ENCODE results near the gene SMIM20. TPM values are rescaled to one million over a fixed set of nuclear protein-coding genes. Genes with fewer than 3 reads are reported as not detected.

The SMIM20 gene
- total RNA-seq, 4 donors from 2014 or later: 26.5 to 44.2 (median 34.8) TPM

DNA sequence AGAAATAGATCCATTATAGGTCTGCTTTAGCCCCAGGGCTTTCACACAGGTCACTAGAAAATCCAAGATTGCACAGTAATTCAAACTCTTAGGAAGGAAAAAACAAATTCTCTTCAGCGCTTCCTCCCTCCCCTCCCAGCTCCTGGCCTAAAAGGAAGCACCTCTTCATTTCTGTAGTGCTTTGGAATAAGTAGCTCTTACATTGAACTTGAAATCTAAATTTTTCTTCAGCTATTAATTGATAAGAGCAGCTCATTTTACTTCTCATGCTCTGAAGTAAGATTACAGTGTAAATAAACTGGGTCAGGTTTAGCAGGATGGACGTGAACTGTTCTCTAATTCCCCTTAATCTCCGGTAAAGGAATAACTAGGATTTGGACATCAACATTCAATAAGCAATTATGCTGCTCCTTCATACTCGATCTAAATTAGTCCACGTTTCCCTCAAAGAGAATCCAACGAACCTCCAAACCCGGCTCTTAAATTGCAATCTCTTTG is 40.3 kb upstream of the SMIM20 start:
- H3K9me3 ChIP-seq: no peaks in the 10 kb centered on the region
- no peak for TF ChIP-seq POLR2A (IDR thresholded peaks at IDR 0.05)
- TF ChIP-seq EP300 (IDR thresholded peaks at IDR 0.05): no peak
- TF ChIP-seq POLR2AphosphoS5 (IDR thresholded peaks at IDR 0.05): no peak
- TF ChIP-seq, protein P1, sequence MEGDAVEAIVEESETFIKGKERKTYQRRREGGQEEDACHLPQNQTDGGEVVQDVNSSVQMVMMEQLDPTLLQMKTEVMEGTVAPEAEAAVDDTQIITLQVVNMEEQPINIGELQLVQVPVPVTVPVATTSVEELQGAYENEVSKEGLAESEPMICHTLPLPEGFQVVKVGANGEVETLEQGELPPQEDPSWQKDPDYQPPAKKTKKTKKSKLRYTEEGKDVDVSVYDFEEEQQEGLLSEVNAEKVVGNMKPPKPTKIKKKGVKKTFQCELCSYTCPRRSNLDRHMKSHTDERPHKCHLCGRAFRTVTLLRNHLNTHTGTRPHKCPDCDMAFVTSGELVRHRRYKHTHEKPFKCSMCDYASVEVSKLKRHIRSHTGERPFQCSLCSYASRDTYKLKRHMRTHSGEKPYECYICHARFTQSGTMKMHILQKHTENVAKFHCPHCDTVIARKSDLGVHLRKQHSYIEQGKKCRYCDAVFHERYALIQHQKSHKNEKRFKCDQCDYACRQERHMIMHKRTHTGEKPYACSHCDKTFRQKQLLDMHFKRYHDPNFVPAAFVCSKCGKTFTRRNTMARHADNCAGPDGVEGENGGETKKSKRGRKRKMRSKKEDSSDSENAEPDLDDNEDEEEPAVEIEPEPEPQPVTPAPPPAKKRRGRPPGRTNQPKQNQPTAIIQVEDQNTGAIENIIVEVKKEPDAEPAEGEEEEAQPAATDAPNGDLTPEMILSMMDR (IDR thresholded peaks at IDR 0.05): no peak
- H3K27me3 ChIP-seq: no peaks in the 10 kb centered on the region
- H3K27ac ChIP-seq: no peak overlapping the region
- no peaks in the 10 kb centered on the region for H3K36me3 ChIP-seq
- H3K4me3 ChIP-seq: no peak overlapping the region
- no peaks in the 10 kb centered on the region for H3K4me1 ChIP-seq
- ATAC-seq: no peak
- 75 to 78% methylated on average over 7 of the region's 7 CpGs for WGBS, 2 donors (ENCODE audit: low coverage in 1 of 2)

DNA sequence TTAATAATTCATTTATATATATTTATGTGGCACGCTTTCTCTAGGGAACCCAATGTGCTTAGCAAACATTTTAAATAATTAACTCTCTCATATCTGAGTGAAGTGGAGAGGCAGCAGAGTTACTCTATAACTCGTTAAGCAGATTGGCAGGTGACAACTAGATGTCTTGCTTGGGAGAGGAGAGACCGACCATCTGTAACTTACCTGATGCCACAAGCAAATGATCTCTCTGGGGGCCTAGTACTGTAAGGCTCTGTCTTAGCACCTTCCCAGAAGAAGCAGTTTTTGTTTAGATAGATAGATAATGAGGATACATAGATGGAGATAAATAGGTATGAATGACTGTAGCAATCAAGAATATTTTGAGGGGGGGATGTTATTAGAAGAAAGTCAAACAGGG is 39.4 kb upstream of the SMIM20 start:
- peaks cover 5% of the 10 kb centered on the region for H3K27me3 ChIP-seq
- H3K27ac ChIP-seq: no peak overlapping the region
- no peaks in the 10 kb centered on the region for H3K4me1 ChIP-seq
- WGBS, 2 donors (ENCODE audit: low coverage in 1 of 2): 90 to 94% methylated on average over 3 of the region's 3 CpGs
- no peak overlapping the region for H3K4me3 ChIP-seq
- TF ChIP-seq POLR2A (IDR thresholded peaks at IDR 0.05) (no peak), POLR2AphosphoS5 (IDR thresholded peaks at IDR 0.05) (no peak), EP300 (IDR thresholded peaks at IDR 0.05) (no peak)
- TF ChIP-seq, protein P1 (IDR thresholded peaks at IDR 0.05): no peak
- H3K9me3 ChIP-seq: no peaks in the 10 kb centered on the region
- no peak for ATAC-seq
- no peaks in the 10 kb centered on the region for H3K36me3 ChIP-seq

DNA sequence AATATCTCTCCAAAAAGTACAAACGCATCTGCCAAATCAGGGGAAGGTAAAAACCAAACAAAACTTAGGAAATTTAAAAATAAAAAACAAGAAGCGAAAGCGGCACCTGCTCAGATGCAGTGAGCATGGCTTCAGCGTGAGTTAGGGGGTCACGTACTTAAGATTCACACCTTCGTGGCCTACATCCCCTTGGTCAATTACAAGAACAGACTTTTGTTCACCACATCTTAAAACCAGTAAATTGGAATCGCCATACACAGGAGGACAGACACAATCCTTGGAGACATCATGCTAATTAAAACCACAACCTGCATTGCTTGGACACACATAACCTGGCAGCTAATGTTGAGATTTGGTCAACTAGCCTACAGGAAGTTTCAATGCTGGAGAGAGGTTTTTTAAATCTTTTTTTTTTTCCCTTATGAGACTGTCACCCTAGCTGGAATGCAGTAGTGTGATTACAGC is 38.7 kb upstream of the SMIM20 start:
- Histone ChIP-seq H3K4me3 (no peak overlapping the region), H3K27ac (no peak overlapping the region), H3K9me3 (no peaks in the 10 kb centered on the region), H3K4me1 (no peaks in the 10 kb centered on the region), H3K27me3 (peaks cover 6% of the 10 kb centered on the region), H3K36me3 (no peaks in the 10 kb centered on the region)
- TF ChIP-seq, protein P1 (IDR thresholded peaks at IDR 0.05): no peak
- TF ChIP-seq POLR2A (IDR thresholded peaks at IDR 0.05) (no peak), EP300 (IDR thresholded peaks at IDR 0.05) (no peak), POLR2AphosphoS5 (IDR thresholded peaks at IDR 0.05) (no peak)
- 86 to 95% methylated on average over 7 of the region's 7 CpGs for WGBS, 2 donors (ENCODE audit: low coverage in 1 of 2)
- no peak for ATAC-seq

DNA sequence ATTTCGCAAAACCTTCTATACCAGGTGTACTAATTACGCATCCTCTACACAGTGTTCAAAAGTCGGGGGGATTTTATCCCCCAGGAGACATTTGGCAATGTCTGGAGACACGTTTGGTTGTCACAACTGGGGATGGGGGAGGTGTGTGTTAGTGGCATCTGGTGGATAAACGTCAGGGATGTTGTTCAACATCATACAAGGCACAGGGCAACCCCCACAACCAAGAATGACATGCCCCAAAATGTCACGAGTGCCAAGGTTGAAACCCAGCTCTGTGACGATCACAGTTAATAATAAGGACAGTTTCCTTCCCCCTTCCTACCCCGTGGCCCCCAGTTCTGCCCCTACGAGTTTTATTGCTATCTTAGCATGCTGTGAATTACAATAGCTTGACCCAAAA is 35.3 kb upstream of the SMIM20 start:
- Histone ChIP-seq H3K4me1 (no peaks in the 10 kb centered on the region), H3K27me3 (peaks cover 6% of the 10 kb centered on the region), H3K36me3 (no peaks in the 10 kb centered on the region), H3K27ac (no peak overlapping the region), H3K4me3 (no peak overlapping the region), H3K9me3 (no peaks in the 10 kb centered on the region)
- ATAC-seq: no peak
- TF ChIP-seq EP300 (IDR thresholded peaks at IDR 0.05) (no peak), POLR2A (IDR thresholded peaks at IDR 0.05) (no peak), POLR2AphosphoS5 (IDR thresholded peaks at IDR 0.05) (no peak)
- TF ChIP-seq, protein P1 (IDR thresholded peaks at IDR 0.05): no peak
- WGBS, 2 donors (ENCODE audit: low coverage in 1 of 2): 66 to 83% methylated on average over 9 of the region's 9 CpGs

DNA sequence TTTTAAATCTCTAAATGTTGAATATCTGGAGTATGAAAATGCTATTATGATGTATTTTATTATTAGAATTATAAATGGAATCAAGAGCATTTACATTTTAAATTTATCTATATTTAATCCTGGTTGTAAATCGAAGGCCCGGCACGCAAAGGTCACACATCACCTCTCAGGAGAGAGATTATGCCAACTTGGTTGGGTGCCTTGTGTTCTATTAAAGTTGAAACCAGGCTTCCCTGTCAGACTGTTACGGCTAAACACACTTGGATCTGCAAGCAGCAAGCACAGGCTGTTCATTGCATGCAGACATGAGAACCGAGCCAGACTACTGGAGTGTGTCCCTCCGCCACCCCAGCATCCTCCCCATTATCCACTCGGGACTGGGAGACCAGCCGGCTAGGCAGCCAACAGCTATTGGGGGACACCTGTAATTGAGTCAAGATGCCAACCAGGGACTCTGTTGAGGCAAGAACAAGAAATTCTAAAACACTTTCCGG is 34.9 kb upstream of the SMIM20 start:
- Histone ChIP-seq H3K4me1 (peaks cover 0 to 1% (median 0%) of the 10 kb centered on the region in 3 donors), H3K27ac (no peak overlapping the region), H3K4me3 (no peak overlapping the region), H3K27me3 (peaks cover 6% of the 10 kb centered on the region), H3K9me3 (no peaks in the 10 kb centered on the region), H3K36me3 (no peaks in the 10 kb centered on the region)
- 68 to 100% methylated on average over 3 to 5 of the region's 9 CpGs for WGBS, 2 donors (ENCODE audit: low coverage in 1 of 2)
- TF ChIP-seq POLR2A (IDR thresholded peaks at IDR 0.05) (no peak), POLR2AphosphoS5 (IDR thresholded peaks at IDR 0.05) (no peak), EP300 (IDR thresholded peaks at IDR 0.05) (no peak)
- TF ChIP-seq, protein P1 (IDR thresholded peaks at IDR 0.05): no peak
- ATAC-seq: no peak

Measured in gastroesophageal sphincter (tissue), 4 donors.